ENCODE data around the gene ESPNL.
"Not testable (repeated sequence)": the region's sequence is repeated elsewhere in the genome, so short reads cannot be mapped to it uniquely, and the experiment has no call there.

Gene ESPNL

DNA sequence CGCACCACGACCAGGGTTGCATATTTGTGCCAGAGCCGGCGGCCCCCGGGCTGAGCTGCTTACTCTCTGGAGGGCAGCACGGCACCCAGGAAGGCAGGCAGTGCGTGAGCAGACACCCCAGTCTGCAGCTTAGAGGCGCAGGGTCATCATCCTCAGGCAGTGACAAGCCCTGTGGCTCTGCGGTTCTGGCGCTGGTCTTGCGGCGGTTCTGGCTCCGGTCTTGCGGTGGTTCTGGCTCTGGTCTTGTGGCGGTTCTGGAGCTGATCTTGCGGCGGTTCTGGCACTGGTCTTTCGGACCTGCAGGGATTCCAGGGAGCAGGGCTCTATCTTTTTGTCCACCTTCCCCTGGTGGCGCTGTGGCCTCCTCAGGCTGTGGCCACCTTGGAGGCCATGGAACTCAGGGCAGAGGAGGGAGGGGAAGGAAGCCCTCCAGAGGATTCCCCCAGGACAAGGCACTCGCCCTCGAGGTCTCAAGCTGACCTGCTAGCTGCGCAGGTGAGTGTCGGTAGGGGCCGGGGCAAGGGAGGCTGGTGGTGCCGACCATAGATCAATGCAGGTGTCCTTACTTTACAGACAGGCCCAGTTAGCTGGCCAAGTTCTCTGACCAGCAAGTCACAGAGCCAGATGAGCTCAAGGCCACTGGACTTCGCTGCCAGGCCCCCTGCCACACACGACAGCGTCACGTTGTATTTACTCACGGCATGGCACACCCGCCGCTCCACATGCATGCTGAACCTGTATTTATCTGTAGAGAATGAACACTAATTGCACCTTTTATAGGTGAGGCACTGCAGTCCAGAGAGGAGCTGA lies 14.9 kb downstream of the ESPNL start:
- DNase-seq (ENCODE audit: low read depth, low spot score) = no peak

- DNase-seq (ENCODE audit: low read depth, low spot score) = not testable (repeated sequence)
These were observed 15.6 kb downstream of the ESPNL start for GRCh38 chr2:238115709-238116108.

GRCh38 chr2:238116298-238117198 lies 16.4 kb downstream of the ESPNL start:
- DNase-seq (ENCODE audit: low read depth, low spot score) = no peak

- no peak for DNase-seq (ENCODE audit: low read depth, low spot score)
These were observed 17.3 kb downstream of the ESPNL start for GRCh38 chr2:238117199-238118154.

DNA sequence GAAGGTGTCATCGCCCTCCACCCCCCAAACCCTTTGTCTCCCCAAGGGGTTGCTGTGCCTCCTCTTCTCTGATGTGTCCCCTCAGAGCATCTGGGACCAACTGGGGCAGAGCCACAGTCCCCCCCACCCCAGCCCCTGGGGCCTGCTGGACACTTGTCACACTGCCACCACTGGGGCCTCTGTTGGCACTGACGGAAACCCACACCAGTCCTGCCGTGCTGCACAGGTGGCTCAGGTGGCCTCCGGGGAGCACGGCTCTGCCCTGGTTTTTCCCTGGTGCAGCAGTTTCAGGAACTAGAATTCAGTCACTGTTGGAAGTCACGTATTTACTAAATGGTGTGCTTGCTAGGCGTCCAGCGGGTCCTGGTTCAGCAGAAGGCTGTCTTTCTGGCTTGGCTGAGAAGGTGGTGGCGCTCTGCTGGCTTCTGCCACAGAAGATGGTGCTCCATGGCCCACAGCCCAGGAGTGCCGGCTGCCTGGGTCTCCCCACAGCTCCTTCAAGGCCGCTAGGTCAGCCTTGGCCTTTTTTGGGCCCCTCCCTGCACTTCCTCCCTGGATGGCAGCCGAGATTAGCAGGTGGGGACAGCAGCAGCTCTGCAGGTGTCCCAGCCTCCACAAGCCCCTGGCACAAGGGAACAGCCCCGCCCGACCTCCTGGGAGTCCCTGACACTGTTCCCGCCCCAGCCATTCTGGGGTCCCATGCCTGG lies 19.8 kb downstream of the ESPNL start:
- no peak for DNase-seq (ENCODE audit: low read depth, low spot score)

DNA sequence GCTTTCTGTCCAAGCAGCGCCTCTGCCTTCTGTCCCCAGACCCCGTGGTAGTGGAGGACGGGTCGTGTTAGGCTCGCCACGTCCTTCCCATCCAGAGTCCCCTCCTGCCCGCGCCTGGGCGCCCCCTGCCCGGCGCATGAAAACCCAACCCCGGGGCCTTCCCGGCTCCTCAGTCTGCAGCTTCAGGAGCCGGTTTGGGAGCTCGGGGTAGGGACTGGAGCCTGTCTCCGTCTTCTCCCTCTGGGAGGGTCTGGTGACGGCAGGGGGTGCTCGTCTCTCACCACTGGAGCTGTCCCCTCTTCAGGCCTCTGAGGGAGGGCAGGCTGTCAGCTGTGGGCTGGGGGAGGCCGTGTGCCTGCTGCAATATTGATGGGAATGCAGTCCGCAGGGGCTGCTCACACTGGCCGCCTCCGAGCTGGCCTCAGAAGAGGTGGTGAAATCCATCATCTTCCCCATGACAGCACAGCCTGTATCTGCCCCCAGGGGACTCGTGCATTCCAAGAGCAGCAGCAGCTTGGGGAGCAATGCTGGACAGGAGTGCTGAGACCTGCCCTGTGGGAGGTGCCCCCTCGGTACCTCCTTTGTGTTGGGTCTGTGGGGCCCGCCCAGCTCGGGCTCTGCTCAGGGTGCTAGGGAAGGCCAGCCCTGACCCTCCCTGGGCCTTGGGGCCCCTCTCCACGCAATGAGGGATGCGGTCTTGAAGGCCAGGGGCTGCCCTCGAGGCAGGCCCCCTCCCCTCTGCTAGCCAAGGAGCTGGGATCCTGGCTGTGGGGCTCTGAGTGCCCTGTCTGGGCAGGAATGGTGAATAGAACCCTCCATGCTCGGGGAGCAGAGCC lies 20.5 kb downstream of the ESPNL start:
- DNase-seq (ENCODE audit: low read depth, low spot score) = peak; percentile 83

DNA sequence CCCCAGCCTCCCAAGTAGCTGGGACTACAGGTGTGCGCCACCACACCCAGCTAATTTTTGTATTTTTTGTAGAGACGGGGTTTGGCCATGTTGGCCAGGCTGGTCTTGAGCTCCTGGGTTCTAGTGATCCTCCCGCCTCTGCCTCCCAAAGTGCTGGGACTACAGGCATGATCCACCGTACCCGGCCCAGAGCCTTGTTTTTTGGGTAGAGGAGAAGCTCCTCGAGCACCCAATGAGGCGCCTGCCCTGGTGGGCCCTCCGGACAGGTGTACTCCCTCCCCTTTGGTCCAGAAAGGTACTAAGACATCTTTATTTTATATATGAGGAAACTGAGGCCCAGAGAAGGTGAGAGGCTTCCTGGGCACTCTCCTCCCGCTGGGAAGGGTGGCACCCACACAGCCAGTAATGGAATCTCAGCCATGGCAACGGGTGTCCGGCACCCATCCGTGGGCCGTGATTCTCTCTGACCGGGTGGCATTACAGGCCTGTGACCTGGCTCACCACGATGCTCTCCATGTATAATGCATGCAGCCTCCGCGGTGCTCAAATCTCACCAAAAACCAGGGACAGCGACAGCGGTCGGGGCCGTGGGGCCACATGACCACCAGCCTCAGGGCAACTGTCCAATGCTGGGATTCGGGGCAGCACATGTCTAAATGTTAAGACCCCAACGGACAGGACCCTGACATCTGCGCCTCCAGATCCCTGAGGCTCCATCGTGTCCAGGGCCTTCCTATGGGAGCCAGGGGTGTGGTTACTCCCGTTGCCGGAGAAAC lies 21.6 kb downstream of the ESPNL start:
- DNase-seq (ENCODE audit: low read depth, low spot score) = no peak

- no peak for DNase-seq (ENCODE audit: low read depth, low spot score)
These were observed 22.4 kb downstream of the ESPNL start for GRCh38 chr2:238122287-238123217.

DNA sequence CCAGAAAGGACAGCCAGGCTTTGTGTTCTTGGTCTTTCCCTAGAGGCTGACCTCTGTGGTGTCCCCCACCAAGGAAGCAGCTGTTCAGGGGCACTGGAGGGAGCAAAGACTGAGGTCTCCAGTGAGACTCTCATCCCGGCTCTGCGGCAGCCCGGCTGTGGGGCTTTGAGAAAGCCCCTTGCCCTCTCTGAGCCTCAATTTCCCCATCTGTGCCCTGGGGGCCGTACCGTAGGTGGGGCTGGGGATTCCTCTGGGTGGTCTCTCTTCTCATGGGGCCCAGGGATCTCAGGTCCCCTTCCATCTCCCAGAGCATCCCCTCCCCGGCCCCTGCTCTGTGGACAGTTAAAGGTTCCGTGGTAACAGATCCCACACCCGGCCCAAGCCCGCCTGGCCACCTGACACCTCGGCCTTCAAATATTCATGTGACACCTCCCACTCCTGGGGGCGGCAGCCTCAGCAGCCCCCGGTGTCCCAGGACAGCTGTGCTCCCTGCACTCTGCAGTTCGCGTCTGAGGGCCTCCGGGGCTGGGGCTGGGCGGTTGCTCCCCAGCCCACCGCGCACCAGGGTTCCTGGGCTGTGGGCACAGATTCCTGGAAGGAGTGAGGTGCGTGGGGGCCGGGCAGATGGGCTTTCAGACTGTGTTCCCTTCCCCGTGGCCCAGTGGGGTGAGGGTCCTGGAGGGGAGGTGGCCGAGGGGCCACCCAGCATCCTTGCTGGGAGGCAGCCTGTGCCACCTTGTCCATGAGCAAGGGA lies 23.3 kb downstream of the ESPNL start:
- DNase-seq (ENCODE audit: low read depth, low spot score) = no peak

DNA sequence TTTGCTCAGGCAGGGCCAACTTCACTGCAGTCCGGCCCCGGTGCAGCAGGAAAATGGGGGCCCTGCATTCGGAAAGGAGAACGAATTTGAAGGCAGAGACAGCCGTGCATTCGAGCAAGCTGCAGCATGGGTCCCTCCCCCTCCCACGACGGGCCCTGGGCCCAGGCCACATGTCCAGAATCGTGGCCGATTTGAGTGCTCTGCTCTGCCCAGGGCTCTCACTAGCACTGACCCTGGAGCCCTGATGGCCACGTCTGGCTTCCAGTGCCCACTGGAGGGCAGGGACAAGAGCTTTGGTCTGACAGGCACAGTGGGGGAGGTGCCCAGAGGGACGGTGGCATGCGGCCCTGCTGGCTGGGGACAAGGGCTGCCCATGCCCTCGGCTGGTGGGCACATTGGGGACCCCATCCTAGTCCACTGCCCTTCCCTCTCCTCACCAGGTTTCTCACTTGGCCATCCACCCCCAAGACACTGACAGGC lies 23.9 kb downstream of the ESPNL start:
- DNase-seq (ENCODE audit: low read depth, low spot score) = no peak

GRCh38 chr2:238124488-238125126 lies 24.5 kb downstream of the ESPNL start:
- DNase-seq (ENCODE audit: low read depth, low spot score) = no peak

GRCh38 chr2:238125127-238125885 lies 25.2 kb downstream of the ESPNL start:
- no peak for DNase-seq (ENCODE audit: low read depth, low spot score)

DNA sequence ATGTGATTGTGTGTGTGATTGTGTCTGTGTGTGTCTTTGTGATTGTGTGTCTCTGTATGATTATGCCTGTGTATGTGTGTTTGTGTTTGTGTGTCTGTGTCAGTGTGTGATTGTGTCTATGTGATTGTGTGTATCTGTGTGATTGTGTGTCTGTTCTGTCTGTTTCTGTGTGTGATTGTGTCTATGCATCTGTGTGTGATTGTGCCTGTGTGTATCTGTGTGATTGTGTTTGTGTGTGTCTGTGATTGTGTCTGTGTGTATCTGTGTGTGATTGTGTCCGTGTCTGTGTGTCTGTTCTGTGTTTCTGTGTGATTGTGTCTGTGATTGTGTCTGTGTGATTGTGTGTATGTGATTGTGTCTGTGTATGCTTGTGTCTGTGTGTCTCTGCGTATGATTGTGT lies 26.2 kb downstream of the ESPNL start:
- DNase-seq (ENCODE audit: low read depth, low spot score) = no peak

DNA sequence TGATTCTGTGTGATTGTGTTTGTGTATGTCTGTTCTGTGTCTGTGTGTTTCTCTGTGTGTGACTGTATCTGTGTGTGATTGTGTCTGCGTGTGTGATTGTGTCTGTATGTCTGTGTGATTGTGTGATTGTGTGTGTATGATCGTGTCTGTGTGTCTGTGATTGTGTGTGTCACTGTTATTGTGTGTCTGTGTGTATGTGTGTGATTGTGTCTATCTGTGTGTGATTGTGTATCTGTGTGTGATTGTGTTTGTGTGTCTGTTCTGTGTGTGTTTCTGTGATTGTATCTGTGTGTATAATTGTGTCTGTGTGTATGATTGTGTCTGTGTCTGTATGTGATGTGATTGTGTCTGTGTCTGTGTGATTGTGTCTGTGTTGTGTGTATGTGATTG lies 26.6 kb downstream of the ESPNL start:
- no peak for DNase-seq (ENCODE audit: low read depth, low spot score)

DNA sequence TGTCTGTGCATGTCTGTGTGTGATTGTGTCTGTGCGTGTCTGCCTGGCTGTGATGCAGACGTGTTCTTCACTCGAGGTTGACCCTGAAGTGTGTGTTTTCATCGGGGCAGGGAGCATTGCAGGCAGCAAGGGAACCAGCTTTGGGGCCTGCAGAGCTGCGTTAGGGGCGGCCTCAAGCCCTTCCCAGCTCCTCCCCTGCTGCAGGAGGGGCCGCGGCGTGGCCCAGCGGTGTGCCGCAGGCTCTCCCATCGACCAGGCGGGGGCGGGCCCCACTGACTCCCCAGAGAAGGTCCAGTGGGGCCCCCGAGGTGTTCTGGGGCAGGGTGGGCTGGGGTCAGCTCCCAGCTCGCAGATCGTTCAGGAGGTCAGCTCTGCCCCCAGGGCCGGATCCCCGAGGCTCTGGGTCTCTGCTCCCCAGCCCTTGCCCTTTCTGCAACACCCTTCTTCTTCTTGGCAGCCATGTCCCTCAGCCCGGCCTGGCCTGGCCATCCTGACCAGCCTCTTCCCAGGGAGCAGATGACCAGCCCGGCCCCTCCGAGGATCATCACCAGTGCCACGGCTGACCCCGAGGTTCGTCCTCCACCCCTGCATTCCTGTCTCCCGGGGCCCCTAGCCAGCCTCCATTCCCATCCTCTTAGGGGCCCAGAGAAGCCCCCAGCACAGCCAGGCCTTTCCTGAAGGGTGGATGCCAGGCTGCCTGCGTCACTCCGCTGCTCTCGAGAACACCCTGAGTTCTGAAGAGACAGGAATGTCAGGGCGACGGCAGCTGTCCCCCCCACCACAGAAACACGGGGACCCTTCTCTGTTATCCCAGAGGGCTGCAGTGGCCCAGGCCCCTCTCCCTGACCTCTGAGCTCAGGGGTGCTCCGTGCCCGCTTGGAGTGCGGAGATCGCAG lies 27.3 kb downstream of the ESPNL start:
- DNase-seq (ENCODE audit: low read depth, low spot score) = no peak

Data from ELF-1 (cell line).